ENCODE measurements around the gene MC2R. TPM values are rescaled to one million over a fixed set of nuclear protein-coding genes. Genes with fewer than 3 reads are reported as not detected.
"Not testable (repeated sequence)": the region's sequence is repeated elsewhere in the genome, so short reads cannot be mapped to it uniquely, and the experiment has no call there.

Gene MC2R
- polyA plus RNA-seq, 1 donor from 2014 or later, result not detected

DNA sequence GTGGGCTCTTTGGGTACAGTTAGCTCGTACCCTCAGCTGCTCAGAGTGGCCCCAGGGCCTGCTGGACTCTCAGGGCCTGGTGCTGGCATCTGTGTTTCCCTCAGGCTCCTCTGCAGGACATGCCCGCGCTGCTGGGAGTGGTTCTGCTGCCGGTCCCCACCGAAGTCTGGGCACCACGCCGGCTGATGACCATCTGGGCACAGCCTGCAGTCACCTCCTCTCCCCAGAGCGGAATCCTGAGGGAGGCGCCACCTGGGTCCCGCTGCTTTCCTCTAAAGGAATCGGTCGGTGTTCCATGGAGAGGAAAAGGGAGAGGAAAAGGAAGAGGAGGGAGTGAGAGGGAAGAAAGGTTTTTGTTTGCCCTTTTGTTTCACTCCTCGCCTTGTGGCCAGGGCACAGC lies 43.6 kb downstream of the MC2R start:
- Histone ChIP-seq H4K20me1 (ENCODE audit: insufficient read depth) (no peaks in the 10 kb centered on the region), H2AFZ (ENCODE audit: low read depth, low read length) (no peak overlapping the region), H3K27me3 (ENCODE audit: insufficient read depth, low read depth, low read length) (peaks cover 30% of the 10 kb centered on the region), H3K9me2 (ENCODE audit: insufficient read depth, low read length) (no peaks in the 10 kb centered on the region), H3K27ac (ENCODE audit: low read length) (no peak overlapping the region), H3K9ac (ENCODE audit: low read length) (no peak overlapping the region), H3K79me2 (replicated peaks; ENCODE audit: insufficient read depth, low read length) (no peaks in the 10 kb centered on the region), H3K4me2 (ENCODE audit: low read length) (no peak overlapping the region), H3F3A (ENCODE audit: insufficient read depth, low read length, poor library complexity, severe bottlenecking) (no peaks in the 10 kb centered on the region), H3K9me3 (ENCODE audit: low read length) (no peaks in the 10 kb centered on the region), H3K4me3 (ENCODE audit: low read length) (no peak overlapping the region), H3K36me3 (ENCODE audit: insufficient read depth, low read length) (no peaks in the 10 kb centered on the region)
- TF ChIP-seq EZH2 (IDR thresholded peaks at IDR 0.05; ENCODE audit: borderline replicate concordance, insufficient read depth, low read length, poor library complexity, severe bottlenecking) (no peak), EP300 (conservative IDR thresholded peaks at IDR 0.05; ENCODE audit: poor library complexity, severe bottlenecking) (no peak), RAD21 (conservative IDR thresholded peaks at IDR 0.05) (no peak), SMC3 (conservative IDR thresholded peaks at IDR 0.05; ENCODE audit: poor library complexity) (no peak), TAF1 (IDR thresholded peaks at IDR 0.05; ENCODE audit: low read depth) (no peak), MXI1 (conservative IDR thresholded peaks at IDR 0.05; ENCODE audit: poor library complexity, severe bottlenecking) (no peak), POLR2AphosphoS5 (IDR thresholded peaks at IDR 0.05) (no peak)
- TF ChIP-seq, protein P1, sequence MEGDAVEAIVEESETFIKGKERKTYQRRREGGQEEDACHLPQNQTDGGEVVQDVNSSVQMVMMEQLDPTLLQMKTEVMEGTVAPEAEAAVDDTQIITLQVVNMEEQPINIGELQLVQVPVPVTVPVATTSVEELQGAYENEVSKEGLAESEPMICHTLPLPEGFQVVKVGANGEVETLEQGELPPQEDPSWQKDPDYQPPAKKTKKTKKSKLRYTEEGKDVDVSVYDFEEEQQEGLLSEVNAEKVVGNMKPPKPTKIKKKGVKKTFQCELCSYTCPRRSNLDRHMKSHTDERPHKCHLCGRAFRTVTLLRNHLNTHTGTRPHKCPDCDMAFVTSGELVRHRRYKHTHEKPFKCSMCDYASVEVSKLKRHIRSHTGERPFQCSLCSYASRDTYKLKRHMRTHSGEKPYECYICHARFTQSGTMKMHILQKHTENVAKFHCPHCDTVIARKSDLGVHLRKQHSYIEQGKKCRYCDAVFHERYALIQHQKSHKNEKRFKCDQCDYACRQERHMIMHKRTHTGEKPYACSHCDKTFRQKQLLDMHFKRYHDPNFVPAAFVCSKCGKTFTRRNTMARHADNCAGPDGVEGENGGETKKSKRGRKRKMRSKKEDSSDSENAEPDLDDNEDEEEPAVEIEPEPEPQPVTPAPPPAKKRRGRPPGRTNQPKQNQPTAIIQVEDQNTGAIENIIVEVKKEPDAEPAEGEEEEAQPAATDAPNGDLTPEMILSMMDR (IDR thresholded peaks at IDR 0.05; ENCODE audit: poor library complexity, severe bottlenecking), result no peak
- TF ChIP-seq, protein P2, sequence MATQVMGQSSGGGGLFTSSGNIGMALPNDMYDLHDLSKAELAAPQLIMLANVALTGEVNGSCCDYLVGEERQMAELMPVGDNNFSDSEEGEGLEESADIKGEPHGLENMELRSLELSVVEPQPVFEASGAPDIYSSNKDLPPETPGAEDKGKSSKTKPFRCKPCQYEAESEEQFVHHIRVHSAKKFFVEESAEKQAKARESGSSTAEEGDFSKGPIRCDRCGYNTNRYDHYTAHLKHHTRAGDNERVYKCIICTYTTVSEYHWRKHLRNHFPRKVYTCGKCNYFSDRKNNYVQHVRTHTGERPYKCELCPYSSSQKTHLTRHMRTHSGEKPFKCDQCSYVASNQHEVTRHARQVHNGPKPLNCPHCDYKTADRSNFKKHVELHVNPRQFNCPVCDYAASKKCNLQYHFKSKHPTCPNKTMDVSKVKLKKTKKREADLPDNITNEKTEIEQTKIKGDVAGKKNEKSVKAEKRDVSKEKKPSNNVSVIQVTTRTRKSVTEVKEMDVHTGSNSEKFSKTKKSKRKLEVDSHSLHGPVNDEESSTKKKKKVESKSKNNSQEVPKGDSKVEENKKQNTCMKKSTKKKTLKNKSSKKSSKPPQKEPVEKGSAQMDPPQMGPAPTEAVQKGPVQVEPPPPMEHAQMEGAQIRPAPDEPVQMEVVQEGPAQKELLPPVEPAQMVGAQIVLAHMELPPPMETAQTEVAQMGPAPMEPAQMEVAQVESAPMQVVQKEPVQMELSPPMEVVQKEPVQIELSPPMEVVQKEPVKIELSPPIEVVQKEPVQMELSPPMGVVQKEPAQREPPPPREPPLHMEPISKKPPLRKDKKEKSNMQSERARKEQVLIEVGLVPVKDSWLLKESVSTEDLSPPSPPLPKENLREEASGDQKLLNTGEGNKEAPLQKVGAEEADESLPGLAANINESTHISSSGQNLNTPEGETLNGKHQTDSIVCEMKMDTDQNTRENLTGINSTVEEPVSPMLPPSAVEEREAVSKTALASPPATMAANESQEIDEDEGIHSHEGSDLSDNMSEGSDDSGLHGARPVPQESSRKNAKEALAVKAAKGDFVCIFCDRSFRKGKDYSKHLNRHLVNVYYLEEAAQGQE (IDR thresholded peaks at IDR 0.05; ENCODE audit: borderline replicate concordance), result no peak

DNA sequence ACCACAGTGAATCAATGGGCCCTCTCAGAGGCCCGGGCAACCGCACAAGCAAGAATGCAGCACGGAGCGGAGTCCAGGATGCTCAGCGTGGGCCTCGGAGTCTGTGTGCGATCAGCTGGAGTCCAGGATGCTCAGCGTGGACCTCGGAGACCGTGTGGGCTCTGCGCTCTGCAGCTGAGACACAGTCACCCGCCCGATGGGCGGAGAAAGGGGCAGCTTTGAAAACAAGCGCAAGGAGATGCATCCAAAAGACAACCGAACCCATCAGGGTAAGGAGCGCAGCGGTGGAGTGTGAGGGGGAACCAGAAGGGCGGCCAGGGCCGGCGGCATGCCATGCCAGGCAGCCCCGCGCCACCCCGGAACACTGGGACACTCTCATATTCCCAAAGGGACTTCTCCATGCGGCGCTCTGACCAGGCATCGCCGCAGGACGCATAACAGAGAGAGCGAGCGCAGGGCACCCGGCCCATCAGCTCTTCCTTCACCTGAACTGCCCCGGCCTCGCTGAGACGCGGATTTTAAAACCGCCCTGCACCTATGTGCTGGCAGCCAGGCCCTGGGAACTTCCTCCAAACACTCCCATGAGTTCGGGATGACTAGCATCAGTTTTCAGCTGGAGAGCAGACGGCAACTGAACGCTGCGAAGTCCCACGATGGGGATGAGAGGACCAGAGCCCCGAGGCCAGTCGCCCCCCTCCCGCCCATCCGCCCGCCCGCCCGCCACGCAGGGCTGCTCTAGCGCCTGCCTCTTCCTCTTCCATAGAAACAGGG lies 46.6 kb downstream of the MC2R start:
- Histone ChIP-seq H3K9ac (ENCODE audit: low read length) (peak overlapping the region; percentile 34), H4K20me1 (ENCODE audit: insufficient read depth) (no peaks in the 10 kb centered on the region), H3K4me2 (ENCODE audit: low read length) (peak overlapping the region; percentile 42), H3K79me2 (replicated peaks; ENCODE audit: insufficient read depth, low read length) (no peaks in the 10 kb centered on the region), H3K27me3 (ENCODE audit: insufficient read depth, low read depth, low read length) (peaks cover 33% of the 10 kb centered on the region), H2AFZ (ENCODE audit: low read depth, low read length) (peak overlapping the region; percentile 25), H3K9me2 (ENCODE audit: insufficient read depth, low read length) (no peaks in the 10 kb centered on the region), H3K4me3 (ENCODE audit: low read length) (peak overlapping the region; percentile 65), H3K27ac (ENCODE audit: low read length) (no peak overlapping the region), H3K9me3 (ENCODE audit: low read length) (no peaks in the 10 kb centered on the region), H3F3A (ENCODE audit: insufficient read depth, low read length, poor library complexity, severe bottlenecking) (no peaks in the 10 kb centered on the region), H3K36me3 (ENCODE audit: insufficient read depth, low read length) (no peaks in the 10 kb centered on the region)
- TF ChIP-seq MXI1 (conservative IDR thresholded peaks at IDR 0.05; ENCODE audit: poor library complexity, severe bottlenecking) (no peak), TAF1 (IDR thresholded peaks at IDR 0.05; ENCODE audit: low read depth) (no peak), POLR2AphosphoS5 (IDR thresholded peaks at IDR 0.05) (no peak), EP300 (conservative IDR thresholded peaks at IDR 0.05; ENCODE audit: poor library complexity, severe bottlenecking) (no peak), EZH2 (IDR thresholded peaks at IDR 0.05; ENCODE audit: borderline replicate concordance, insufficient read depth, low read length, poor library complexity, severe bottlenecking) (no peak), RAD21 (conservative IDR thresholded peaks at IDR 0.05) (no peak), SMC3 (conservative IDR thresholded peaks at IDR 0.05; ENCODE audit: poor library complexity) (no peak)
- TF ChIP-seq, protein P1 (IDR thresholded peaks at IDR 0.05; ENCODE audit: poor library complexity, severe bottlenecking), result no peak
- TF ChIP-seq, protein P2 (IDR thresholded peaks at IDR 0.05; ENCODE audit: borderline replicate concordance), result no peak

DNA sequence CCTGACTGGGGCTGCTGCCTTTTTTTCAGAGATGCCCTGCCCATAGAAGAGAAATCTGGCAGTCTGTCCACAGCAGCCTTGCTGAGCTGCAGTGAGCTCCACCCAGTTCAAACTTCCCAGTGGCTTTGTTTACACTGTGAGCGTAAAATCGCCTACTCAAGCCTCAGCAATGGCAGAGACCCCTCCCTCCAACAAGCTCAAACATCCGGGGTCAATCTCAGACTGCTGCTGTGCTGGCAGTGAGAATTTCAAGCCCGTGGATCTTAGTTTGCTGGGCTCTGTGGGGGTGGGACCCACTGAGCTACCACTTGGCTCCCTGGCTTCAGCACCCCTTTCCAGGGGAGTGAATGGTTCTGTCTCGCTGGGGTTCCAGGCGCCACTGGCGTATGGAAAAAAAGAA lies 52.4 kb downstream of the MC2R start:
- not testable (repeated sequence) for H2AFZ ChIP-seq (ENCODE audit: low read depth, low read length); H3K9me2 ChIP-seq (ENCODE audit: insufficient read depth, low read length); H3K79me2 ChIP-seq (replicated peaks; ENCODE audit: insufficient read depth, low read length); H3F3A ChIP-seq (ENCODE audit: insufficient read depth, low read length, poor library complexity, severe bottlenecking); H3K36me3 ChIP-seq (ENCODE audit: insufficient read depth, low read length); H3K9me3 ChIP-seq (ENCODE audit: low read length); H3K27ac ChIP-seq (ENCODE audit: low read length); H3K4me3 ChIP-seq (ENCODE audit: low read length); H4K20me1 ChIP-seq (ENCODE audit: insufficient read depth); H3K27me3 ChIP-seq (ENCODE audit: insufficient read depth, low read depth, low read length); H3K4me2 ChIP-seq (ENCODE audit: low read length); H3K9ac ChIP-seq (ENCODE audit: low read length)
